Kasumi-1 (cell line): Measurements from ENCODE around the gene CRB2.

Experiments
- DNase-seq, 2 experiments: peaks; one replicate each; lab custom pipeline; 2025; lab: John Stamatoyannopoulos, UW

CRB2 gene

DNA sequence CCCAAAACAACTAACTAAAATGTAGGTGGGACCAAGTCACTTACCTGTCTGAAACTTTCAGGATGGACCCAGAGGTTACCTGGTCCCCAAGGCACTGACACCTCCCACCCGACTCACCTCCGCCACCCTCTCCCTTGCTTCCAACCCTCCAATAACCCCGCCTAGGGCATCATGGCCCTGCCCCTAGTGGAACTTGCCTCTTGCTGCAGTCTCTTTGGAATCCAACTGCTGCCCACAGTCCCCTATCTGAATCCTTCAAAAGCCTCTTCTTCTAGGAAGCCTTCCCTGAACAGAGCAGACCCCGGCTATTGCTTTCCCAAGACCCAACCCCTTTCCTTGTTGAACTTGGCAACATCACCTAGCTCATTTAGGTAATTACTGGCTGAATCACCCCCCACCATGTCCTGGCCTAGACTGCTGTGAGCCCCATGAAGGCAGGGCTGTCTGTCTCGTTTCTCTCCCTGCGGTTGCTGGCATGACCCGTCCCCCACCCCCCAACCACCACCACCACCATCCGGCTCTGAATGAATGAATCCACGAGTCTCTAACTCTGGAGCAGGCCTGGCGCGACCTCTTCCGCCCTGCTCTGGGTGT is 9.4 kb downstream of the CRB2 start:
- peak; percentile 23 to 24 for DNase-seq

DNA sequence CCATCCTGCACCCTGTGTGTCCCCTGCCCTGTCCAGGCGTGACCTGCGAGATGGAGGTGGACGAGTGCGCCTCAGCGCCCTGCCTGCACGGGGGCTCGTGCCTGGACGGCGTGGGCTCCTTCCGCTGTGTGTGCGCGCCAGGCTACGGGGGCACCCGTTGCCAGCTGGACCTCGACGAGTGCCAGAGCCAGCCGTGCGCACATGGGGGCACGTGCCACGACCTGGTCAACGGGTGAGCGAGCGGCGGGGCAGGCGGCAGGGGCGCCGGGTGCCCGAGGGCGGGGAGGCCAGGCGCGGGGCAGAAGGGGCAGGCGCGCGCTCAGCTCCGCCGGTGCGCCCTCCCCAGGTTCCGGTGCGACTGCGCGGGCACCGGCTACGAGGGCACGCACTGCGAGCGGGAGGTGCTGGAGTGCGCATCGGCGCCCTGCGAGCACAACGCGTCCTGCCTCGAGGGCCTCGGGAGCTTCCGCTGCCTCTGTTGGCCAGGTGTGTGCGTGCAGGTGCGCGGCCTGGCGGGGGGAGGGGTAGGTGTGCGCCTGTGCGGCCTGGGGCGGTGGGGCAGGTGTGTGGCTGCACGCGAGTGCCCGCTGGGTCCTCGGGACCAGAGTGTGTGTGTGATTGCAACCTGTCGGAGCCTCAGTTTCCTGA is 10.0 kb downstream of the CRB2 start:
- DNase-seq: no peak

DNA sequence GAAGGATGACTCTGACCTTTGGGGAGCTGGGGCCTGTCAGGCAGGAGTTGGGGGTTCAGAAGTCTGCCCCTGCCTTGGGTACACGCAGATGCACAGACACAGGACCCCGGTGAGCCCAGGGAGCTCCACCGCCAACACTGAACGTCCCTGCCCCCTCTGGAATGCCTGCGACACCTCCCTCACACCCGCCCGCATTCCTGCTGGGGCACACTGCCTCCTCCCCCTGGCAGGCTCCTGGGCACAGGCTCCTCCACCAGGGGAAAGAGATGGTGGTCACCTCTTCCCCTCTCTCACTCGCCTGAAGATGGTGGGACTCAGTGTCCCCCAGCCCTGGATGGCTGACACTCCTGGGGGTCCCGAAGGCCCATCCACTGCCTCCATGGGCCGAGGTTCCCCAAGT is 12.0 kb downstream of the CRB2 start:
- no peak for DNase-seq

DNA sequence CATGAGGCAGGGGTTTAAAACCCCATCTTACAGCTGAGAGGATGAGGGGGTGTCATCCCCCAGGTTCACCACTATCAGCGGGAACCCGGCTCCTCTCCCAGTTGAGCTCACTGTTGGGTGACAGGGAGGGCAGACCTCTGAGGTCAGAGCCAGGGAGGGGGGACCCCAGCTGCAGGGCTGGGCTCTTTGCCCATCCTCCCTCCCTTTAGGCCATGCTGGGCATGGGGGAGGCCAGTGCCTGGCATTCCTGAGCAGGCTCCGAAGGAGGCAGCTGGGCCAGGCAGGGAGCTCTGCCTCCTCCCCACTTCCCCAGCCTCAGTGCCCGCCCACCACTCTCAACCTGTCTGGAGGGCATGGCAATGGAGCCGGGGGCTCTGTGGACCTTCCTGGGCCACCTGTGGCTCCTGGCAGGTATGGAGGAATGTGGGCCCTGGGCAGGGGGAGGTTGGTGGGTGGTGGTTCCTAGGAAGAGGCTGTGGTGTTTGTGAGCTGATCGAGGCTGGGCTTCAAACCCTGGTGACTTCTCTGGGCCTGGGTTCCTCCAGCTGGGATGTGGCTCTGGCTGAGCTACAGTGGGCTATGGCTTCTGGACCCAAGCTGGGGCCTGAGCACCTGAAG is 12.6 kb downstream of the CRB2 start:
- DNase-seq: no peak

DNA sequence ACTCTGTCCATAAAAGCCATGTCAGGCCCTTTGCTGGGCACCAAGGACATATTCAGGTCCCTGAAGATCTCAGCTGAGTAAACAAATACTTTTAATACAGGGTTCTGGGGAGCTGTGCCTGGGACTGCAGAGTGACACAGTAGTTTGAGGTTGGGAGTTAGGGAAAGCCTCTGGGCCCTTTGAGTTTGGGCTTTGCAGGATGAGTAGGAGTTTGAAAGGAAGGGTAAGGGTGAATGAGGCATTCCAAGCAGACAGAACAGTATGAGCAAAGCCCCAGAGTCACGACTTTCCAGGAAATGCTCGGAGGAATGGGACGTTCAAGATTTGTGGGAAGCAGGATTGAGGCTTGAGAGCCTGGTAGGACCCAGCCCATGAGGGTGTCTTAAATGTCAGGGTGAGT is 13.3 kb downstream of the CRB2 start:
- no peak for DNase-seq

DNA sequence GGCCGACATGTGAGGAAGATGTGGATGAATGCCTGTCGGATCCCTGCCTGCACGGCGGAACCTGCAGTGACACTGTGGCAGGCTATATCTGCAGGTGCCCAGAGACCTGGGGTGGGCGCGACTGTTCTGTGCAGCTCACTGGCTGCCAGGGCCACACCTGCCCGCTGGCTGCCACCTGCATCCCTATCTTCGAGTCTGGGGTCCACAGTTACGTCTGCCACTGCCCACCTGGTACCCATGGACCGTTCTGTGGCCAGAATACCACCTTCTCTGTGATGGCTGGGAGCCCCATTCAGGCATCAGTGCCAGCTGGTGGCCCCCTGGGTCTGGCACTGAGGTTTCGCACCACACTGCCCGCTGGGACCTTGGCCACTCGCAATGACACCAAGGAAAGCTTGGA is 14.1 kb downstream of the CRB2 start:
- no peak for DNase-seq

DNA sequence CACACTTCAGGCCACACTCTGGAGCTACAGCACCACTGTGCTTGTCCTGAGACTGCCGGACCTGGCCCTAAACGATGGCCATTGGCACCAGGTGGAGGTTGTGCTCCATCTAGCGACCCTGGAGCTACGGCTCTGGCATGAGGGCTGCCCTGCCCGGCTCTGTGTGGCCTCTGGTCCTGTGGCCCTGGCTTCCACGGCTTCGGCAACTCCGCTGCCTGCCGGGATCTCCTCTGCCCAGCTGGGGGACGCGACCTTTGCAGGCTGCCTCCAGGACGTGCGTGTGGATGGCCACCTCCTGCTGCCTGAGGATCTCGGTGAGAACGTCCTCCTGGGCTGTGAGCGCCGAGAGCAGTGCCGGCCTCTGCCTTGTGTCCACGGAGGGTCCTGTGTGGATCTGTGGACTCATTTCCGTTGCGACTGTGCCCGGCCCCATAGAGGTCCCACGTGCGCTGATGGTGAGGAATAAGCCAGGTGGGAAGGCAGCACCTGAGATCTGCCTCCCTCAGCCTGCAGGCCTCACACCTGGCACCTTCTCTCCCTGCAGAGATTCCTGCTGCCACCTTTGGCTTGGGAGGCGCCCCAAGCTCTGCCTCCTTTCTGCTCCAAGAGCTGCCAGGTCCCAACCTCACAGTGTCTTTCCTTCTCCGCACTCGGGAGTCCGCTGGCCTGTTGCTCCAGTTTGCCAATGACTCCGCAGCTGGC is 14.7 kb downstream of the CRB2 start:
- DNase-seq: no peak

DNA sequence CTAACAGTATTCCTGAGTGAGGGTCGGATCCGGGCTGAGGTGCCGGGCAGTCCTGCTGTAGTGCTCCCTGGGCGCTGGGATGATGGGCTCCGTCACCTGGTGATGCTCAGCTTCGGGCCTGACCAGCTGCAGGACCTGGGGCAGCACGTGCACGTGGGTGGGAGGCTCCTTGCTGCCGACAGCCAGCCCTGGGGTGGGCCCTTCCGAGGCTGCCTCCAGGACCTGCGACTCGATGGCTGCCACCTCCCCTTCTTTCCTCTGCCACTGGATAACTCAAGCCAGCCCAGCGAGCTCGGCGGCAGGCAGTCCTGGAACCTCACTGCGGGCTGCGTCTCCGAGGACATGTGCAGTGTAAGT is 15.2 kb downstream of the CRB2 start:
- DNase-seq: no peak

DNA sequence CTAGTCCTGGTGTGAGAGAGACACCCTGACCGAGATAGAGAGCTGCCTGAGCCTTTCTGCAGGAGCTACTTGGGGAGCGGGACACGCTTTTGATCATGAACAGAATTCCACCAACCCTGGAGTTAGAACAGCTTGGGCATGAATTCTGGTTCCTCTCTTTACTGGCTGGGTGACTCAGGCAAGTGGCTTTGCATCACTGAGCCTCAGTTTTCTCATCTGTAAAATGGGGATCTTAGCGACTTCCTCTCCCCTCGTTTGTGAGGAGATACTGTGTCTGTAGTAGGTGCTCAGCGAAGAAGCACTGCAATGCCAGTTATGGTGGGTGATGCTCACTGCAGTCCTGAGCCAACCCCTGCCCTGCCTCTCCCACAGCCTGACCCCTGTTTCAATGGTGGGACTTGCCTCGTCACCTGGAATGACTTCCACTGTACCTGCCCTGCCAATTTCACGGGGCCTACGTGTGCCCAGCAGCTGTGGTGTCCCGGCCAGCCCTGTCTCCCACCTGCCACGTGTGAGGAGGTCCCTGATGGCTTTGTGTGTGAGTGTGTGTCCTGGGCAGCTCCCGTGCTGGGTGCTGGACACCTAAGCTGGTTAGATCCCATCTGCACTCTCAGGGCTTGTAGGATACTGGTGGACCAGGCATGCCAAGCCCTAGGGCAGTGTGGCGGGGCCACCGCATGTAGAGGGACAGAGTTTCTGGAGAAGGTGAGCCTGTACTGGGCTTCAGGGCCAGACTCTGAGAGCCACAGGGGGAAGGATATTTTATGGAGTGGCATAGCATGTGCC is 16.0 kb downstream of the CRB2 start:
- no peak for DNase-seq

DNA sequence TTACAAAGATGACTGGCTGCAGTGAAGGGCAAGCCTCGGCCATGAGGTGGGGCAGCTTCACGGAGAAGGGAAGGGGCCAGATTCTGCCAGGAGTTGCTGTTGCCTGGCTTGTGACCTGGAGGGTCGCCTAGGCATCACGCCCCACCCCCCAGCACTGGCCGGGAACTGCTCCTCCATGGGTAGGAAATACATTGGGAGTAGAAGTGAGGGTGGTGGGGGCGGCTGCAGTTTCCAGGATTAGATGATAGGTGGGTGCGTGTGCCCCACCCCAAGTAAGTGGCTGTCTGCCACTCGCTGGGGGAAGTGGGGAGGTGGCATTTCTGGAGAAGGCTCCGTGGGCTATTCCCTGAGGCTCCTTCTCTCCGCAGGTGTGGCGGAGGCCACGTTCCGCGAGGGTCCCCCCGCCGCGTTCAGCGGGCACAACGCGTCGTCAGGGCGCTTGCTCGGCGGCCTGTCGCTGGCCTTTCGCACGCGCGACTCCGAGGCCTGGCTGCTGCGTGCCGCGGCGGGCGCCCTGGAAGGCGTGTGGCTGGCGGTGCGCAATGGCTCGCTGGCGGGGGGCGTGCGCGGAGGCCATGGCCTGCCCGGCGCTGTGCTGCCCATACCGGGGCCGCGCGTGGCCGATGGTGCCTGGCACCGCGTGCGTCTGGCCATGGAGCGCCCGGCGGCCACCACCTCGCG is 16.9 kb downstream of the CRB2 start:
- DNase-seq: no peak

DNA sequence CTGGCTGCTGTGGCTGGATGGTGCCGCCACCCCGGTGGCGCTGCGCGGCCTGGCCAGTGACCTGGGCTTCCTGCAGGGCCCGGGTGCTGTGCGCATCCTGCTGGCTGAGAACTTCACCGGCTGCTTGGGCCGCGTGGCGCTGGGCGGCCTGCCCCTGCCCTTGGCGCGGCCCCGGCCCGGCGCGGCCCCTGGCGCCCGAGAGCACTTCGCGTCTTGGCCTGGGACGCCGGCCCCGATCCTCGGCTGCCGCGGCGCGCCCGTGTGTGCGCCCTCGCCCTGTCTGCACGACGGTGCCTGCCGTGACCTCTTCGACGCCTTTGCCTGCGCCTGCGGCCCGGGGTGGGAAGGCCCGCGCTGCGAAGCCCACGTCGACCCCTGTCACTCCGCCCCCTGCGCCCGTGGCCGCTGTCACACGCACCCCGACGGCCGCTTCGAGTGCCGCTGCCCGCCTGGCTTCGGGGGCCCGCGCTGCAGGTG is 17.5 kb downstream of the CRB2 start:
- DNase-seq: no peak

DNA sequence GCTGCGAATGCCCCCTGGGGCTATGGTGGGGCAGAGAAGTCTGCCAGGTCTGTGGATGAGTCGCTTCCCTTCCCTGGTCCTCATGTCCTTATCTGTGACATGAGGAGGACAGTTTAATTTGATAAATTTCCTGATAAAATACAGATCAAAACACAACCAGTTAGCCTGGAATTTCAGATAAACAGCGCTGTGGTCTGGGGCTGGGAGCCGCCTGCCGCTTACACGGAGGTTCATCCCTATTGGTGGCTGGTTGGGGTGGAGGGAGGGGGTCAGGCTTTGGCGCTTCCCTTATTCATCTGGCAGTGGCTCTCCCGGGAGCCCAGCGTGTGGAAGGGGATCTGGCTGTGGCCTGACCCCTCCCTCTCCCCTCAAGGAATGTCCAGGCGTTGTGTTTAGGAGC is 17.9 kb downstream of the CRB2 start:
- no peak for DNase-seq

DNA sequence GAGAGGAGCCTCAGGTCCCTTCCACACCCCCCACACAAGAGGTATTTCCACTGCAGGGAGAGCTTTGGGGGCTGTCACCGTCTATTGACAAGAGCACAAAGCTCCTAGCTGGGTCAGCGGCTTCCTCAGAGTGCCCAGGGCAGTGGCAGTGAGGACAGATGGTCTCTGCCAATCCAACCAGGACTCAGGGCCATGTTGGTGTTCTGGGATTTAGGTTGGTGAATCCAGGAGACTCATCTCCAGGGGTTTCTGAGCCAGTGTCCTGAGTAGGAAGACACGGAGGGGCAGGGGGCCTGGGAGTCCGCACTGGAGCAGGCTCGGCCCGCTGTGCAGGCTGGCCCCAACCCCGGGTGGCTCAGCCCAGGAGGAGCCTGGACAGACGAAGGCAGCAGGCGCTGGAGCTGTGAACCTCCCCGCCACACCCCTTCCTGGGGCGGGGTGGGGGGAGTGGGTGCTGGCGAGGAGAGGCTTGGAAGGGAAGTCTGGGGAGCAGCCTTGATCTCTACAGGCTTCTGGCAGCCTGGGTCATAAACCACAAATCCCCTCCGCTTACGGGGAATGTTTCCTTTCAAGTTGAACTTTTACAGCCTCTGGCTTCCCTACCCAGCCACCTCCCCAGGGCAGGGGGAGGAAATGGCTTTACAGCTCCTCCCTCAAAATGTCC is 19.6 kb downstream of the CRB2 start:
- peak; percentile 85 to 88 for DNase-seq

DNA sequence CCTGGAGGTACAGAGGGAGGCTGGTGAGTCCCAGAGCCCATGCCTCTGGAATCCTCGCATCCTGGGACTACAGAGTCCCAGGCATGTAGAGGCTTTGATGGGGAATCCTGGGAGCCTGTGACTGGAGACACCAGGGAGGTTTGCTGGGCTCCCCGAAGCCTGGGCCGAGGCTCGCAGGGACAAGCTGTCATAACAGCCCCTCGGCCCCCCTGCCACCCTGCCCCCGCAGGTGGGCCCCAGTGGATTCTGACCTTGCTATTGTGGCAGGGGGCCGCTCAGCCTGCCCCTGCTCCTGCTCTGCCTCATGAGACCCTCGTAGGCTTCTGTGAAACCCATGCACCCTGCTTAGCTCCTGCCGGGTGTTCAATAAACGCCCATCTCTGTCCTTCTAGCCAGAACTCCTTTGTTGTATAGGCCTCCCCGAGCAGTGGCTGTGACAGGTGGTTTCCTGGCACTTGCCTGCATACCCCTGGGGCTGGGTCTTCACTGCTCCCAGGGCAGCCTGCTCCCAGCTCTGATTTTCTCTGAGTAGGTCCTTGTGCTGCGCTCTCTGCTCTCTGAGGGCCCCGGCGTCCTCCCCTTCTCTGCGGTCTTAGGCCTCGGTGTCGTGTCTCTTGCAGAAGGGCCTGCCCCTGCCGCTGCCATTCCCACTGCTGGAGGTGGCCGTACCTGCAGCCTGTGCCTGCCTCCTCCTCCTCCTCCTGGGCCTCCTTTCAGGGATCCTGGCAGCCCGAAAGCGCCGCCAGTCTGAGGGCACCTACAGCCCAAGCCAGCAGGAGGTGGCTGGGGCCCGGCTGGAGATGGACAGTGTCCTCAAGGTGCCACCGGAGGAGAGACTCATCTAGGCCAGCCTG is 20.4 kb downstream of the CRB2 start:
- no peak for DNase-seq

DNA sequence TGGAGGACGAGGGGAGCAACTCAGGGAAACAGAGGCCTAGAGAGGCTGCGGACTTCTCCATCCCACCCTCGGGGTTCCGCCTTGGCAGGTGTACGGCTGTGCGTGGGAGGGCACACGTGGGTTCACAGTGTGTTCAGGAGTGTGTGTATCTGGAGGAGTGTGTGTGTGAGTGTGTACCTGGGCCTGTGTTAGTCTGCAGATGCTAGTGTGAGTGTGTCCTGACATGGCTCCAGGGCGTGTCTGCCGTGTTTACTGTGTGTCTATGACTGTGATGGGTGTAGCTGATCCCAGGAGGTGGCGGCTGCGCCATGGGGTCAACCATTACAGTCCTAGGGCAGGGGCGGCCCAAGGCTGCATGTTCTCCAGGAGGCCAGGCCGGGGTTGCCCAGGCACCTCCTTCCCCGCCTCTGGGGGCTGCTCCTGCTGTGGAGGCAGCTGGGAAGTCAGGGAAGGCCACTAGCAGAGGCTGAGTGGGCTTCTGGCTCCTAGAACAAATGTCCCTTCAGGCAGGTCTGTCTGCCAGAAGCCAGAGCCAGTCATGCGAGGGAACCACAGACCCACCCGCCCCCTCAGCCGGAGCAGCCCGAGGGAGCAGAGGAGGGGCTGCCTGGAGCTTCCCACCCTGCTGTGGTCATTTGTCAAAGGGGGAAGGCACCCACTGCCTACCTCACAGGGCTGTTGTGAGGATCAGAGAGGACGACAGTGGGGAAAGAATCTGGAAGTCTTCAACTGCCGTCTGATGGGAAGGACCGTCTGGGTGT is 21.4 kb downstream of the CRB2 start:
- DNase-seq: no peak

DNA sequence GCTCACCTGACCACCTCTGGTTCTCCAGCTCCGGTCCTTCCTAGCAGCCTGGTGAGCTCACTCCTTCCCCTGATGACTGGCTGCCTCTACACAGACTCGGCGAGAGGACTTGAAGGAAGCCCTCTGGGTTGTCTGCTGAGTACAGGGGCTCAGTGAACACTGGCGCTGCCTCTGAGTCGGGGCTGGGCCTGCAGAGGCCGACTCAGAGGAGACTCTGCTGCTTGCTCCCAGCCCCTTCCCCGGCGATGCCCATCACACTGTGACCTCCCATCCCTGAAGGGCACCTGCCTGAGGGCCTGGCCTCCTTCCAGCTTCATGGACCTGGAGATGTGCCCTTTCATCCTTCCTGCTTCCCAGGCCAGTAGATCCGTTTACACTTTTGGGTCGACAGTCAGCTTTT is 22.0 kb downstream of the CRB2 start:
- no peak for DNase-seq

DNA sequence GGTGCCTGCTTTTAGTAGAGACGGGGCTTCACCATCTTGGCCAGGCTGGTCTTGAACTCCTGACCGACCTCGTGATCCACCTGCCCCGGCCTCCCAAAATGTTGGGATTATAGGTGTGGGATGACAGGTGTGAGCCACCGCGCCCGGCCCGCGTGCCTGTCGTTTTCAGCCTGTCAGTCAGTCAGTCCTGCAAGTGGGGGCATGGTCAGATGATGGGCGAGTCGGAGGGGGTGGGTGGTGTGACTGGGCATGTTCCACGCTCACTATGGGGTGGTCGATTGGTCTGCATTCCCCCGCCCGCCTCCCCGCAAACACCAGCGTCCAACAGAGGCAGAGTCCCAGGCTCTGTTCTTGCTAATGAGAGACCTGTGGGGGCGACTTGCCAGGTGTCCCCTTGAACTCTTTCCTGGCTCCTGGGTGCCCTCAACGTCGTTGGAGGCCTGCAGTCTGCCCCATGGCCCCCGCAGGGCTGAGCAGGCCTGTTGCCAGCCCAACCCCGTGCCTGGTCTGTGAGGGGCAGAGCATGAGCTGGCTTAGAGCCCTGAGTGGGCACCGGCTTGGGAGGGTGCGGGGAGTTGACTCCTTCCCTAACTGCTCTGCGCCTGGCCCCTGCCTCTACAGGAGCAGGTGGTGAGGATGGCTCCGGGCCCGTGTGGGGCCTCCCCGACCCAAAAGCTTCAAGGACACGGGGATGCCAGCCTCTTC is 23.1 kb downstream of the CRB2 start:
- no peak for DNase-seq

DNA sequence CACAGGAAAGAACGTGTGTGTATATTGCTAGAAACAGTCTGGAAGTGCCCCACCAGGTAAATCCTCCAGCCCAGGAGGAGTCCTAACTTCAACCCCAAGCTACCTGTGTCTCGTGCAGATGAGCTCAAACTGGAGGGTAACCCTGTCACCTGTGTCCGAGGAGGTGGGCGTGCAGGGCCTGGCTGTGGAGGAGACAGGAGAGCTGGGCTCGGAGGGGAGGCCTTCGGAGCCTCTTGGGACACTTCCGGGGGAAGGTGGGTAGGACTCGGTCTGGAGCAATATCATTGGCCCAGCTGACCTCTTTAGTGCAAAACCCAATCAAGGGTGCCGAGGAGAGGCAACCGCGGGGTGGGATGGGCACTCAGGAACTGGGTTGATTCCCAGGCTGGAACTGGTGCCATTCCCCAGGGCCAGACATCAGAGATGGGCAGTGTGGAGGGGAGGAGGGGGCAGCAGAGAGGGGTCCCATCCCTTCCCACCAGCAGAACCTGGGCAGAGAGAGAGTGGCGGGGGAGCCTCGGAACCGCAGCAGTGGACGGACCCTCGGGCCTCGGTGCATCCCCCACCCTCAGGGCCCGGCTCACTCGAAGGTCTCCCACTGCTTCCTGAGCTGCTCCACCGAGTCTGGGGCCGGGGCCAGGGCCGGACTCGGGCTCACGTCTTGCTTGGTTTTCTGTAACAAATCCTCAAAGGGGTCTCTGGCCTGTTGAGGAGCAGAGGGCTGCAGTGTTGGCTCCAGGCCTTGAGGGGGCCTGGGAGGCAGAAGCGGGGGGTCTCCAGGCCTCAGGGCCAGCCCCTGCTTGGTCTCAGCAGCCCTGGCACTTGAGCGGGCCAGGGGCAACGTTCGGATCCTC is 25.1 kb downstream of the CRB2 start:
- no peak for DNase-seq
